Upper lobe of left lung (tissue), 6 donors: ENCODE measurements around the gene MTCH1. TPM values are rescaled to one million over a fixed set of nuclear protein-coding genes. Genes with fewer than 3 reads are reported as not detected.

ENCODE experiments used
- ATAC-seq, 2 donors: fragments of 200-7000 bp; cut with Tn5 transposase; one replicate each; pipeline ENCODE4 v1.9.1; 2022; ENCODE audit warnings: mild to moderate bottlenecking in 2 of 2, moderate library complexity in 2 of 2; ENCODE audit not compliant: low FRiP score in 2 of 2
- DNase-seq, 2 donors: peaks; one replicate each; pipeline ENCODE4 v3.0.0-alpha.2; 2019 to 2020
- H3K27ac ChIP-seq, 4 donors: fragments of 200-600 bp; sonication (generic); one replicate each; pipeline ENCODE4 v1.5.1; 2016 to 2019
- H3K27me3 ChIP-seq, 4 donors: fragments of 200-600 bp; sonication (generic); one replicate each; pipeline ENCODE4 v1.5.1; 2017 to 2019
- H3K36me3 ChIP-seq, 4 donors: fragments of 200-600 bp; sonication (generic); one replicate each; pipeline ENCODE4 v1.5.1; 2016 to 2019
- H3K4me1 ChIP-seq, 4 donors: fragments of 200-600 bp; sonication (generic); one replicate each; pipeline ENCODE4 v1.5.1; 2018 to 2019
- H3K4me3 ChIP-seq, 4 donors: fragments of 200-600 bp; sonication (generic); one replicate each; pipeline ENCODE4 v1.5.1; 2017 to 2019; ENCODE audit warnings: mild to moderate bottlenecking in 2 of 4, moderate library complexity in 1 of 4
- H3K9me3 ChIP-seq, 4 donors: fragments of 200-600 bp; sonication (generic); one replicate each; pipeline ENCODE4 v1.5.1; 2018 to 2019
- CTCF ChIP-seq, 6 experiments: fragments of 450-650 bp in 4 of 6; fragments of 200-600 bp in 2 of 6; sonication (generic) in 2 of 6; IDR thresholded peaks; one replicate each; pipeline ENCODE4 v1.5.1; 2016 to 2019; ENCODE audit warnings: antibody characterized with exemption in 6 of 6
- EP300 ChIP-seq, 4 donors: sonication (generic); formaldehyde crosslinking; IDR thresholded peaks; one replicate each; pipeline ENCODE4 v1.5.1; 2017; ENCODE audit warnings: antibody characterized with exemption in 4 of 4, control low read depth in 2 of 4
- POLR2A ChIP-seq, 4 donors: fragments of 450-650 bp; IDR thresholded peaks; one replicate each; pipeline ENCODE4 v1.5.1; 2016 to 2017; ENCODE audit warnings: antibody characterized with exemption in 4 of 4, mild to moderate bottlenecking in 2 of 4
- POLR2AphosphoS5 ChIP-seq, 2 donors: sonication (generic); formaldehyde crosslinking; IDR thresholded peaks; one replicate each; pipeline ENCODE4 v1.5.1; 2017; ENCODE audit warnings: antibody characterized with exemption in 2 of 2
- WGBS, 2 donors: methylation state at CpG; one replicate each; pipeline ENCODE4 v1.1.5; 2017 to 2018; 5-methylcytosine and 5-hydroxymethylcytosine counted together
- total RNA-seq, 6 donors: library from RNA; depleted of rRNA in 4 of 6; stranded (reverse); fragments of >200 nt in 4 of 6; gene quantifications; one replicate each; pipeline versions ENCODE4 v1.1.0 to v1.2.1, GENCODE V29; 2016 to 2021
- donor health status: DM: no; HTN: no; CAD: no; lungs with moderate emphysema.
- donor health status: DM: no; HTN: yes; CAD: no; lungs with severe emphysema.

The MTCH1 gene
- total RNA-seq, 6 donors from 2014 or later = 184 to 283 (median 219) TPM

DNA sequence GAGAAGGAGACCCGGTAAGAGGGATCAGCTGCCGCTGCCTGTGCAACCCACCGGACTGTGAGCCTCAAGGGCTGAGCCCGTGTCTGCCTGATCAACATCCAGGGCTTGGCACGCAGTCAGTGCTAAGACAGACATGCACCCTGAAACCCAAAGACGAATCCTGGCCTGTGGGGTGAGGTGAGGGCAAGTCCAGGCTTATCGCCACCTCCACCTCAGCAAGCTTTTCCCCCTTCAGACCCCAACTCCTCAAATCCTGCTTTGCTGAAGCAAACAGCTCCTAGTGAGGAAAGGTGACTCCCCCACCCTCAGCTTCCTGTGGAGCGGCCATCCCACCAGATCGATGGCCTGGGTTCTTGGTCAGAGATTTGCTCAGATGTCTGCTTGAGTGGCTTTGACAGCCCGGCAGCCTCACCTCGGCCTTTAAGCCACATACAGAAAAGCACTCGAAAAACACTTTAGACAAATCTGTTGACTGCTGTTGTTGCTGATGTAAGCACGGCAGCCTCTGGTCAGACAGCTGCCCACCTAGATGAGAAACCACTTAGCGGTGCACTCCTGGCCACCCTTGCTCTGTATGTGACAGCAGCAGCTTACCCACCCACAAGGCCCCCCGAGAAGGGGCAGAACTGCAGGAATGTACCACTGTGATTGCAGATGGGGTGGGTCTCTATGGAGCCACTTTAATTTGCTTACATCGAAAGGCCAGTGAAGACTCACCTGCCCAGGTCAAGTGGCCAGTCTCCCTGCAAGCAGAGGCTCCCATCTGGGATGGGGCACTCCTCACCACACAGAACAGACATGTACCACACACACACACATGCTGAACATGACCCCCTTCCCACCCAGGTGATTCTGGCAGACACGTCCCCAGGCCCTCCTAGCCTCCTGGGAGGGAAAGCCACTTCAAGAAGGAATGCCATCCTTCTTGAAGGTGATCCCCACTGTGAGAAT is 14.8 kb downstream of the MTCH1 start:
- Histone ChIP-seq H3K36me3 (peaks cover 74 to 97% (median 93%) of the 10 kb centered on the region in 4 donors), H3K4me3 (no peak overlapping the region), H3K4me1 (peaks cover 0 to 35% (median 6%) of the 10 kb centered on the region in 4 donors), H3K9me3 (no peaks in the 10 kb centered on the region), H3K27me3 (no peaks in the 10 kb centered on the region), H3K27ac (peak overlapping the region in 3 of 4 donors; percentile 55 to 72 (median 67))
- 78 to 87% methylated on average over 13 to 17 of the region's 17 CpGs for WGBS, 2 donors
- DNase-seq = no peak
- TF ChIP-seq EP300 (IDR thresholded peaks at IDR 0.05) (no peak), POLR2AphosphoS5 (IDR thresholded peaks at IDR 0.05) (no peak), POLR2A (IDR thresholded peaks at IDR 0.05) (no peak), CTCF (IDR thresholded peaks at IDR 0.05) (no peak)
- no peak for ATAC-seq

- TF ChIP-seq POLR2A (IDR thresholded peaks at IDR 0.05) = no peak
- TF ChIP-seq EP300 (IDR thresholded peaks at IDR 0.05) = no peak
- no peak for TF ChIP-seq POLR2AphosphoS5 (IDR thresholded peaks at IDR 0.05)
- TF ChIP-seq CTCF (IDR thresholded peaks at IDR 0.05) = no peak
- Histone ChIP-seq H3K4me3 (no peak overlapping the region), H3K36me3 (peaks cover 67 to 88% (median 84%) of the 10 kb centered on the region in 4 donors), H3K4me1 (peaks cover 0 to 35% (median 6%) of the 10 kb centered on the region in 4 donors), H3K27me3 (no peaks in the 10 kb centered on the region), H3K27ac (peak overlapping the region; percentile 8 to 72 (median 61)), H3K9me3 (no peaks in the 10 kb centered on the region)
- 77 to 87% methylated on average over 15 to 17 of the region's 17 CpGs for WGBS, 2 donors
- no peak for ATAC-seq
- no peak for DNase-seq
Observed at GRCh38 chr6:36969988-36970891, 15.8 kb downstream of the MTCH1 start.

DNA sequence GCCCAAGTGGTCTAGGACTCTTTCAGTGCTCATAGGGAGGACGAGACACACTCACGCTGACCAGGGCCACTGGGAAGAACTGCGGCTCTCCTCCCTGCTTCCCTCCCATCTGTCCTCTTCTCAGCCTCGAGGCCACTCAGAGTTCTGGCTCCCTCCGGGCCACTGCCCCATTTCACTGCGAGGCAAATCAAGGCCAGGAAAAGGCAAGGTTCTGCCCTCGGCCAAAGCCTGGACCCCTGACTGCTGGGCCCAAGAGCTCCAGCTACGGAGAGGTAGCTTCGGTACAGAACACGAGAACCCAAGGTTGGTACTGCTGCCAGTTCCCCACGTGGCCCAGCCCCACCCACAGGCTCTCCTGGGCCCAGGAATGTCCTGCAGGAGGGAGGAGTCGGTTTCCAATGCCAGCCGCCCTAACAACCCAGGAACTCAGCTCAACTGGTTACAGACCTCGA is 16.7 kb downstream of the MTCH1 start:
- H3K36me3 ChIP-seq = peaks cover 62 to 78% (median 74%) of the 10 kb centered on the region in 4 donors
- peak overlapping the region; percentile 8 to 72 (median 61) for H3K27ac ChIP-seq
- ATAC-seq = peak; percentile 45 to 85
- no peaks in the 10 kb centered on the region for H3K27me3 ChIP-seq
- H3K9me3 ChIP-seq = no peaks in the 10 kb centered on the region
- WGBS, 2 donors = 69 to 72% methylated on average over 11 to 14 of the region's 14 CpGs
- H3K4me3 ChIP-seq = no peak overlapping the region
- TF ChIP-seq EP300 (IDR thresholded peaks at IDR 0.05) (no peak), POLR2AphosphoS5 (IDR thresholded peaks at IDR 0.05) (peak in 1 of 2 donors; percentile 7)
- peak; percentile 80 to 81 for DNase-seq
- peaks cover 4 to 45% (median 12%) of the 10 kb centered on the region in 4 donors for H3K4me1 ChIP-seq

GRCh38 chr6:36968266-36968977 is 17.6 kb downstream of the MTCH1 start:
- Histone ChIP-seq H3K27me3 (no peaks in the 10 kb centered on the region), H3K4me3 (no peak overlapping the region), H3K4me1 (peaks cover 9 to 53% (median 21%) of the 10 kb centered on the region in 4 donors), H3K9me3 (no peaks in the 10 kb centered on the region), H3K27ac (peak overlapping the region in 3 of 4 donors; percentile 15 to 72 (median 31)), H3K36me3 (peaks cover 56 to 70% (median 65%) of the 10 kb centered on the region in 4 donors)
- TF ChIP-seq POLR2AphosphoS5 (IDR thresholded peaks at IDR 0.05) = no peak
- no peak for TF ChIP-seq POLR2A (IDR thresholded peaks at IDR 0.05)
- no peak for TF ChIP-seq EP300 (IDR thresholded peaks at IDR 0.05)
- no peak for TF ChIP-seq CTCF (IDR thresholded peaks at IDR 0.05)
- WGBS, 2 donors = 88 to 92% methylated on average over 12 to 16 of the region's 16 CpGs
- no peak for DNase-seq
- peak in 1 of 2 donors; percentile 50 for ATAC-seq
